Duodenal mucosa (tissue), 2 donors: ENCODE results near the gene FARS2.

Experiments used
- H3K27ac ChIP-seq: one replicate; pipeline ENCODE4 v1.7.0; 2013; ENCODE audit warnings: low read depth, low read length
- H3K27me3 ChIP-seq, 2 donors: one replicate each; pipeline ENCODE4 v1.7.0; 2013; ENCODE audit warnings: low read length in 2 of 2, control low read depth in 1 of 2; ENCODE audit not compliant: insufficient read depth in 2 of 2, control insufficient read depth in 1 of 2
- H3K36me3 ChIP-seq, 2 donors: one replicate each; pipeline ENCODE4 v1.7.0; 2013; ENCODE audit warnings: low read length in 2 of 2, control low read depth in 1 of 2; ENCODE audit not compliant: insufficient read depth in 2 of 2, control insufficient read depth in 1 of 2
- H3K4me1 ChIP-seq, 2 donors: one replicate each; pipeline ENCODE4 v1.7.0; 2013; ENCODE audit warnings: low read length in 2 of 2, control low read depth in 1 of 2; ENCODE audit not compliant: insufficient read depth in 2 of 2, control insufficient read depth in 1 of 2
- H3K4me3 ChIP-seq, 2 donors: one replicate each; pipeline ENCODE4 v1.7.0; 2013; ENCODE audit warnings: low read length in 2 of 2, low read depth in 1 of 2
- H3K9ac ChIP-seq, 2 donors: one replicate each; pipeline ENCODE4 v1.7.0; 2013; ENCODE audit warnings: low read length in 2 of 2, low read depth in 1 of 2
- H3K9me3 ChIP-seq, 2 donors: one replicate each; pipeline ENCODE4 v1.7.0; 2013; ENCODE audit warnings: low read length in 2 of 2, control low read depth in 1 of 2; ENCODE audit not compliant: control insufficient read depth in 1 of 2

FARS2 gene

GRCh38 chr6:5357486-5357885 lies 96.2 kb downstream of the FARS2 start:
- H3K9ac ChIP-seq: no peak overlapping the region
- no peaks in the 10 kb centered on the region for H3K9me3 ChIP-seq
- H3K4me1 ChIP-seq: peaks cover 4 to 22% of the 10 kb centered on the region in 2 donors
- no peaks in the 10 kb centered on the region for H3K36me3 ChIP-seq
- no peak overlapping the region for H3K27ac ChIP-seq
- H3K27me3 ChIP-seq: no peaks in the 10 kb centered on the region
- H3K4me3 ChIP-seq: no peak overlapping the region

GRCh38 chr6:5359417-5359816 lies 98.1 kb downstream of the FARS2 start:
- no peaks in the 10 kb centered on the region for H3K9me3 ChIP-seq
- H3K27me3 ChIP-seq: no peaks in the 10 kb centered on the region
- H3K4me1 ChIP-seq: peaks cover 4 to 22% of the 10 kb centered on the region in 2 donors
- no peak overlapping the region for H3K27ac ChIP-seq
- H3K4me3 ChIP-seq: no peak overlapping the region
- H3K36me3 ChIP-seq: no peaks in the 10 kb centered on the region
- no peak overlapping the region for H3K9ac ChIP-seq

- Histone ChIP-seq H3K4me1 (peaks cover 17 to 23% of the 10 kb centered on the region in 2 donors), H3K9ac (no peak overlapping the region), H3K9me3 (no peaks in the 10 kb centered on the region), H3K4me3 (no peak overlapping the region), H3K27ac (no peak overlapping the region), H3K27me3 (no peaks in the 10 kb centered on the region), H3K36me3 (no peaks in the 10 kb centered on the region)
Measured at GRCh38 chr6:5361396-5361795, 100.1 kb downstream of the FARS2 start.

- no peaks in the 10 kb centered on the region for H3K9me3 ChIP-seq
- H3K36me3 ChIP-seq: peaks cover 6 to 12% of the 10 kb centered on the region in 2 donors
- H3K27me3 ChIP-seq: no peaks in the 10 kb centered on the region
- H3K4me1 ChIP-seq: peaks cover 22 to 26% of the 10 kb centered on the region in 2 donors
- no peak overlapping the region for H3K4me3 ChIP-seq
- no peak overlapping the region for H3K27ac ChIP-seq
- H3K9ac ChIP-seq: no peak overlapping the region
Measured at GRCh38 chr6:5365436-5366195, 104.3 kb downstream of the FARS2 start.

GRCh38 chr6:5366941-5367340 lies 105.6 kb downstream of the FARS2 start:
- H3K36me3 ChIP-seq: peaks cover 6 to 12% of the 10 kb centered on the region in 2 donors
- no peaks in the 10 kb centered on the region for H3K27me3 ChIP-seq
- no peak overlapping the region for H3K4me3 ChIP-seq
- no peak overlapping the region for H3K27ac ChIP-seq
- H3K9me3 ChIP-seq: no peaks in the 10 kb centered on the region
- peaks cover 15 to 26% of the 10 kb centered on the region in 2 donors for H3K4me1 ChIP-seq
- no peak overlapping the region for H3K9ac ChIP-seq

- peaks cover 15 to 26% of the 10 kb centered on the region in 2 donors for H3K4me1 ChIP-seq
- H3K4me3 ChIP-seq: no peak overlapping the region
- H3K27ac ChIP-seq: no peak overlapping the region
- H3K27me3 ChIP-seq: no peaks in the 10 kb centered on the region
- no peak overlapping the region for H3K9ac ChIP-seq
- H3K9me3 ChIP-seq: no peaks in the 10 kb centered on the region
- peaks cover 6 to 12% of the 10 kb centered on the region in 2 donors for H3K36me3 ChIP-seq
Measured at GRCh38 chr6:5367510-5367909, 106.2 kb downstream of the FARS2 start.

GRCh38 chr6:5373430-5373829 lies 112.1 kb downstream of the FARS2 start:
- Histone ChIP-seq H3K27ac (no peak overlapping the region), H3K9ac (no peak overlapping the region), H3K9me3 (no peaks in the 10 kb centered on the region), H3K4me1 (no peaks in the 10 kb centered on the region), H3K27me3 (no peaks in the 10 kb centered on the region), H3K4me3 (no peak overlapping the region), H3K36me3 (peaks cover 6 to 12% of the 10 kb centered on the region in 2 donors)

- Histone ChIP-seq H3K9ac (no peak overlapping the region), H3K36me3 (no peaks in the 10 kb centered on the region), H3K9me3 (no peaks in the 10 kb centered on the region), H3K27me3 (no peaks in the 10 kb centered on the region), H3K4me3 (no peak overlapping the region), H3K4me1 (no peaks in the 10 kb centered on the region), H3K27ac (no peak overlapping the region)
Measured at GRCh38 chr6:5378331-5378730, 117.0 kb downstream of the FARS2 start.

- H3K4me1 ChIP-seq: no peaks in the 10 kb centered on the region
- no peak overlapping the region for H3K27ac ChIP-seq
- no peaks in the 10 kb centered on the region for H3K9me3 ChIP-seq
- H3K4me3 ChIP-seq: no peak overlapping the region
- no peaks in the 10 kb centered on the region for H3K36me3 ChIP-seq
- no peak overlapping the region for H3K9ac ChIP-seq
- no peaks in the 10 kb centered on the region for H3K27me3 ChIP-seq
Measured at GRCh38 chr6:5379647-5380242, 118.4 kb downstream of the FARS2 start.

- Histone ChIP-seq H3K9me3 (no peaks in the 10 kb centered on the region), H3K4me3 (no peak overlapping the region), H3K9ac (no peak overlapping the region), H3K4me1 (no peaks in the 10 kb centered on the region), H3K27ac (no peak overlapping the region), H3K36me3 (no peaks in the 10 kb centered on the region), H3K27me3 (no peaks in the 10 kb centered on the region)
Measured at GRCh38 chr6:5383856-5384255, 122.5 kb downstream of the FARS2 start.
